GM19455 (cell line): ENCODE data around the gene KRTAP10-7.
"Not testable (repeated sequence)": the region's sequence is repeated elsewhere in the genome, so short reads cannot be mapped to it uniquely, and the experiment has no call there.

ENCODE experiments used
- ATAC-seq: cut with Tn5 transposase; IDR thresholded peaks from one replicate; pipeline ENCODE4 v1.9.1; 2021; ENCODE audit not compliant: unreplicated experiment

The KRTAP10-7 gene

DNA sequence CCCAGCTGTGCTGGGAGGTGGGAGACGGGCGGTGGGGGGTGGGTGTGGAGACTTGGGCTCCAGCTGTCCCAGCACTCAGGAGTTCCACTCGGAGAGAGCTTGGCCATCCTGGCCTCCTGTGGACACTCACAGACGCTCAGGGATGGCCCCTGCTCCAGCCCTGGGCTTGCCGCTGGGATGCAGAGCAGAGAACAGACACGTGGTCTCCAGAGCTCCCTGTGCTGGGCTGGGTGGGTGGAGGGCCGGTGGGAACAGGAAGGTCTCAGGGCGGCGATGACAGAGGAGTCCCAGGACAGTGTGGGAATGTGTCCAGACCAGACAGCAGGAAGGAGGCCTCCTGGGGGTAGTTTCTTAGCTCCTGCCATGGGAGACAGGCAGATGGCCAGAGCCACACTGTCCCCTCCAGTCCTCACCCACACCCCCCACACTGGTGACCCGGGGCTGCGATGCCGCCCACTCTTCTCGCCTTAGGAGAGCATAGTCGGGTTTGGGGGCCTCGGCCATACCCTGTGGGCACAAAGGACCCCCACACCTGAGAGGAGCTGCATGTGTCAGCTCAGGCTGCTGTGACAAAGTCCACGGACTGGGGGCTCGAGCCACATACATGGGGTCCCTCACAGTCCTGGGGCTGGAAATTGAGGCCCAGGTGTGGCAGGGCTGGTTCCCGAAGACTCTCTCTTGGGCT is 28.5 kb downstream of the KRTAP10-7 start:
- ATAC-seq, result no peak

DNA sequence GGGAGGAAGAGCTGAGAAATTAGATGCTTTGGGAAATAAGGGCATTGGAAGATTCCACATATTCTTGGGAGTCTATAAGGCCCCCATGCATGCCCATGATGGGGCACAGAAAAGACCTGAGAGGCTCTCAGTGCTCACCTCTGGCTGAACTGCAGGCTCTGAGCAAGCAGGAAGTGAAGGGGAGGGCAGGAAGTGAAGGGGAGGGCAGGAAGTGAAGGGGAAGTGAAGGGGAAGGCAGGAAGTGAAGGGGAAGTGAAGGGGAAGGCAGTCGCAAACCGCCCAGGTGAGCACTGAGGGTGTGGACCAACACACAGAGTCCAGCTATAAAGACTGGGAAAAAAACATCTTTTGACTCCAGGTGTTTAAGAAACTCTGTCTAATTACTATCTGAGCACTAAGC is 30.0 kb downstream of the KRTAP10-7 start:
- ATAC-seq, result no peak

DNA sequence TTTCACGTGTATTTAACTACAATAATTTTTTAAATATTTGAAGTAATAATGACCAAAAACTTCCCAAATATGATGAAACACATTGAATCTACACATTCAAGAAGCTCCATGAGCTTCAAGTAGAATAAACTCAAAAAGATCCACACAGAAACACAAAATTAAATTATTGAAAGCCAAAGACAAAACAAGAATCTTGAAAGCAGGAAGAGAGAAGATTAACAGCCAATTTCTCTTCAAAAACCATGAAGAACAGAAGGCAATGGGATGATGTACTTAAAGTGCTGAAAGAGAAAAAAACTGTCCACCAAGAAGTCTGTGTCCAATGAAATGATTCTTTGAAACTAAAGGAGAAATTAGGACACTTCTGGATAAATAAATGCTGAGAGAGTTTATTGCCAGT is 31.7 kb downstream of the KRTAP10-7 start:
- no peak for ATAC-seq

DNA sequence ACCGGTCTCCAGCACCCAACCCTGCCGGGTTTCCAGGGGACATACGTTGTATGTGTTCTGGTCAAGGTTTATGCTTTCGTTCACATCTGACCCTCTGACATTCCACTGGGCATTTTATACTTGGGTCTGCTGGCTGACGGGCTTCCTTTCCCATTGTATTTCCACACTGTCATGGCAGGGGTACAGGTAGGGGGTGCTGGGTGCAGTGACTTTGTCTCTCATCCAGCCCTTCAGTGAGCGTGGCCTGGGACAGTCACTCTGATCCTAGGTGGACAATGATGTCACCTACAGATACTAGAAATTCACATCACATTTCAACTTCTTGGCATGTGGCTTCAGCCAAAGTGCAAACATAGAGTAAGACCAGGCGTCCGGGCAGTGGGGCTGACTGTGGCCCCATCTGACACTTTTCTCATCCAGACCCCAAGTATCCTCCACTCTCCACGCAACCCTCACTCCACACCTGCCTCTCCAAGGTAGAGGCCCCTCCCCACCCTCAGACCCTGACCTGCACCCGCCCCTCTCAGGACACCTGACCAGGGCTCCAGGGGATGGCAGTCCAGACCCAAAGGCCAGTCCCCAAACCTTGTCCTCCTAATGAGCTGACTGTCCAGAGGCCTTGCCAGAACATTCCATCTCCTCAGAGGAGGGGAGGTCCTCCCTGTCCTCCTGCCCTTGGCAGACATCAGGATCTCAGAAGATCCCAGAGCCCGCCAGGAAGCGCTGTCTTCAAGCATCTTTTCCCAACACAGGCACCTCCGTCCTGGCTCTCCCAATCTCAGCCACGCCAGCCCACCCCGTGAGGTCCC is 36.0 kb downstream of the KRTAP10-7 start:
- no peak for ATAC-seq

DNA sequence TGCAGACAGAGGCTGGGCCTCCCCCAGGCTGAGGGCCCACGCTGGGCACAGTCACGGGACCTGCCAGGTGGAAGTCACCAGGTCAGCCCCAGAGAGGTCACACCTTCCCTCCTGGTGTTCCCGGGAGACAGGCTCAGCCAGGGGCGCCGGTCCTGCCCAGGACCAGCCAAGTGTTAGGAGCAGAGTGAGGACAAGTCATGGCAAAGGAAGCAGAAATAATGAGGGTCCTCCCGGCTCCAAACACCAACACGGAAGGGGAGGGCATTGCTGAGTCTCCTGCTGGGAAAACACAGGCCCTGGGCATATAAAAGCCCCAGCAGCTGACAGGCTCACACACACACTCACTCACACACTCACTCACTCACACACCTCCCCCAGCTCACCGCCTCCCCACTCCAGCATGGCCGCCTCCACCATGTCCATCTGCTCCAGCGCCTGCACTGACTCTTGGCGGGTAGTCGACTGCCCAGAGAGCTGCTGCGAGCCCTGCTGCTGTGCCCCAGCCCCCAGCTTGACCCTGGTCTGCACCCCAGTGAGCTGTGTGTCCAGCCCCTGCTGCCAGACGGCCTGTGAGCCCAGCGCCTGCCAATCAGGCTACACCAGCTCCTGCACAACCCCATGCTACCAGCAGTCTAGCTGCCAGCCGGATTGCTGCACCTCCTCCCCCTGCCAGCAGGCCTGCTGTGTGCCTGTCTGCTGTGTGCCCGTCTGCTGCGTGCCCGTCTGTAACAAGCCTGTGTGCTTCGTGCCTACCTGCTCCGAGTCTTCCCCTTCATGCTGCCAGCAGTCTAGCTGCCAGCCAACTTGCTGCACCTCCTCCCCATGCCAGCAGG is 36.8 kb downstream of the KRTAP10-7 start, which contains the start of gene KRTAP10-10:
TSS of gene KRTAP10-10 (plus strand) at position 339 of the 833 bp plus-strand sequence. CDS start at position 401, 62 bp downstream.
- ATAC-seq, result no peak

DNA sequence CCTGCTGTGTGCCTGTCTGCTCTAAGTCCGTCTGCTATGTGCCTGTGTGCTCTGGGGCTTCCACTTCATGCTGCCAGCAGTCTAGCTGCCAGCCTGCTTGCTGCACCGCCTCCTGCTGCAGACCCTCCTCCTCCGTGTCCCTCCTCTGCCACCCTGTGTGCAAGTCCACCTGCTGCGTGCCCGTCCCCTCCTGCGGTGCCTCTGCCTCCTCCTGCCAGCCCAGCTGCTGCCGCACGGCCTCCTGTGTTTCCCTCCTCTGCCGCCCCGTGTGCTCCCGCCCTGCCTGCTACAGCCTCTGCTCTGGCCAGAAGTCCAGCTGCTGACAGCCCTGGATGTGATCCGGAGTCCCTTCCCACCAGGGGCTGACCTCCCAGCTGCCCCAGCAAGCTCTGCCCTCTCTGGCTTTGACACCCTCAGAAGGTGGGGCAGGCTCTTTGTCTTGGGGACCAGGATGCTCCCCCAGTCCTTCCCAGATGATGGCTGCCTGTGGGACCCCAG is 37.5 kb downstream of the KRTAP10-7 start:
- not testable (repeated sequence) for ATAC-seq

DNA sequence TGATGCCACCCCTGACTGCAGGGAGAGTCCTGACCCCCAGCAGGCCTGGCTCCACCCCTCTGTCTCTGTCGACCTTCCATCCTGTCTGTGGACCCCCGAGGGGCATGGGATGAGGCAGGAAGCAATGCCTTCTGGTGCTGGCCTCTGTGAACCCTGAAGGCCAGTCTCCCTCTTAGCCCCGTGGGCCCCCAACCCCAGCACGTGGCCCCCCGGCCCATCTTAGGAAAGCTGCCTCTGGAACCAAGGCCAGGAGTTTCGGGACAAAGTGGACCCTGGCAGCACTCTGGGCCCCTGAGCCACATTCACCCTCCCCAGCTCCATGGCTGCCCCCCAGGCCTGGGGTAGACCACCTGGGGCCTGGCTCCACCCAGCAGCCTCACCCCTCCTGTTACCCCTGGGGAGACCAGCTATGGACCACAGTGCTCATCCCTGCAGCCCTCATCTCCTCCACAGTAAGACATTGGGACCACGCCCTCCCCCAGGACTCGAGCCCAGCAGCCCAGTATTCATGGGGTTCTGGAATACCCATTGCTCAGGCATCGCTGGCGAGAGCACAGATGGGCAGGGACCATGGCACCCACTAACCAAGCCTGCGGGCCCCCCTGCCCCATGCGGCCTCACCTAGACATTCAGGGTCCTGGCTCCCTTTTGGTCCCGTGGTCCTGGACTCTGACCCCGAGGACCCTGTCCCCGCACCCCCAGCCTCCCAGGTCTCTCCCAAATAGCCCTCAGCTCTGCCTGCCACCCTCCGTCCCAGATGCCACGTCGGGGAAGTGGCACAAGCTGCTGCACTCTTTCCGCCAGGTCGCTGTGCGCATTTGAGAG is 38.3 kb downstream of the KRTAP10-7 start:
- ATAC-seq, result not testable (repeated sequence)

DNA sequence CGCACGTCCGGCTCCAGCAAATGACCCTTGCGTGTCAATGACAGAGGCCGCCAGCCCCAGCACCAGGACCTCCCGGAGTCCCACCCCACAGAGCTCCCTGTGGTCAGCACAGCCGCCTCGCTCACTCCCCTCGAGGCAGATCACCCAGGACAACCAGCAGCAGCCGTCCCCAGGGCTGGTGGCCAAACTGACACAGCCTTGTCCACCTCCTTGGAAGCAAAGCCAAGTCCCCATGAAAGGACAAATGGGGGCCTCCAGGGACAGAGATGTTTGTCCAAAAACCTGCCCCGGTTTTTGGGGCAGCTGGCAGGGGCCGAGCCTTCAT is 38.9 kb downstream of the KRTAP10-7 start:
- ATAC-seq, result no peak

DNA sequence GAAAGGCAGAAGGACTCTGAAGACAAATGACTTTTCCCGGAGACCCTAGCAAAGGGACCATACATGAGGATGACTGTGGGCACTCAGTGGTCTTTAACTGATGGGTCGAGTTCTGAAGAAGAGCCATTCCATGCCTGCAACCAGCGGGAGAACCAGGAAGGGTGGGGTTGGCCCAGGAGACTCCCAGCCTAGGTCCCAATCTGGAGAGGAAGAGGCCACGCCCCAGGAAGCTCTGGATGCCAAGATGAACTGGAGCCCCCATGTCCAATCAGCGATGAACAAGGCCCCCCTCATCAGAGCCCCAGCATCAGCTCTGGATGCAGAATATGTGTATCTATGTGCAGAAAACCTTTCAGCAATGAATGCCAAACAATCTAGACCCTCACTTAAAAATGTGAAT is 40.4 kb downstream of the KRTAP10-7 start:
- no peak for ATAC-seq

DNA sequence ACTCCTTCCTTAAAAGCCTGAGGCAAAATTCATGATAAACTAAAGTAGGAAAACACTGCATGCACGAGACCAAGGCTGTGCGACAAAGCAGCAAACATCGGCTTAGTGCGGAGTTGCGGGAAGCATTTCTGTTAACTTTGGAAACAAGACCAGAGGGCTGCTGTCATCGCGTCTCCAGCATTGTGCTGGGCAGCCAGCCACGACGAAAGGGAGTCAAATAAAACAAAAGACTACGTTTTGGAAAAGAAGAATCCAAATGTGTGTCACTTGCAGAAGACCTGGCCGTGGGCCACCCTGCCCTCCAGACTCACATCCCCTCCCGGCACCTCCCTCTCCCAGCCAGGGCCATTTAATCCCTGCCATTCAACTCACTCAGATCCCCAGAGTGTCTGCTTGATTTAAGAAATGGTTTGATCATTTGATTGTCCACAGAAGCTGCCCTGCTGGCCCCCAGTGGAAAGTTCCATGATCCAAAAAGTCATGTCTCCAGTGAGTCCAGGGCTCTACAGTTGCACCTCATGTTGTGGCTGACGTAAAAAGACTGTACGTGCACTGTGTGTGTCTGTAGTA is 43.4 kb downstream of the KRTAP10-7 start:
- no peak for ATAC-seq

DNA sequence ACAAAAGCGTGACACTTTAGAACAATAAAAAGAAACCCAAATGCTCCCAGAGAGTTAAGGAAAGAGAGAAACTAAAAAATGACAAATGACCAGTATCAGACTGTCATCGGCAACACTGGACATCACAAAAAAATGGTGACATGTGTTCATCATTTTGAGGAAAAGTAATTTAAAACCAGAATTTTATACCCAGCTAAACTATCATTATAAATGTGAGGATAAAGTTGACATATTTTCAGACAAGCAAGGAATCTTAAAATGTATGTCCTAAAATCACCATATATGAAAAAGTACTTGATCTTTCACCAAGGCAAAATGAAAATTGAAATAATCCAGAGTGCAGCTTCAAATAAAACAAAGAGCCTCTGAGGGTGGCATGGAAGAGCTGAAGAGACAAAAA is 44.5 kb downstream of the KRTAP10-7 start:
- no peak for ATAC-seq

DNA sequence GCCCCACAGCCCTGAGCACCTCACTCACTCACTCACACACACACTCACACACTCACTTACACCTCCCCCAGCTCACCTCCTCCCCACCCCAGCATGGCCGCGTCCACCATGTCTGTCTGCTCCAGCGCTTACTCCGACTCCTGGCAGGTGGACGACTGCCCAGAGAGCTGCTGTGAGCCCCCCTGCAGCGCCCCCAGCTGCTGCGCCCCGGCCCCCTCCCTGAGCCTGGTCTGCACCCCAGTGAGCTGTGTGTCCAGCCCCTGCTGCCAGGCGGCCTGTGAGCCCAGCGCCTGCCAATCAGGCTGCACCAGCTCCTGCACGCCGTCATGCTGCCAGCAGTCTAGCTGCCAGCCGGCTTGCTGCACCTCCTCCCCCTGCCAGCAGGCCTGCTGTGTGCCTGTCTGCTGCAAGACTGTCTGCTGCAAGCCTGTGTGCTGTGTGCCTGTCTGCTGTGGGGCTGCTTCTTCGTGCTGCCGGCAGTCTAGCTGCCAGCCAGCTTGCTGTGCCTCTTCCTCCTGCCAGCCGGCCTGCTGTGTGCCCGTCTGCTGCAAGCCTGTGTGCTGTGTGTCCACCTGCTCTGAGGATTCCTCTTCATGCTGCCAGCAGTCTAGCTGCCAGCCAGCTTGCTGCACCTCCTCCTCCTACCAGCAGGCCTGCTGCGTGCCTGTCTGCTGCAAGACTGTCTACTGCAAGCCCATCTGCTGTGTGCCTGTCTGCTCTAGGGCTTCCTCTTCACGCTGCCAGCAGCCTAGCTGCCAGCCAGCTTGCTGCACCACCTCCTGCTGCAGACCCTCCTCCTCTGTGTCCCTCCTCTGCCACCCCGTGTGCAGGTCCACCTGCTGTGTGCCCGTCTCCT is 46.2 kb downstream of the KRTAP10-7 start, which contains the start of gene KRTAP10-11:
TSS of gene KRTAP10-11 (plus strand) at position 49 of the 856 bp plus-strand sequence. CDS start at position 94, 45 bp downstream.
- ATAC-seq, result not testable (repeated sequence)

DNA sequence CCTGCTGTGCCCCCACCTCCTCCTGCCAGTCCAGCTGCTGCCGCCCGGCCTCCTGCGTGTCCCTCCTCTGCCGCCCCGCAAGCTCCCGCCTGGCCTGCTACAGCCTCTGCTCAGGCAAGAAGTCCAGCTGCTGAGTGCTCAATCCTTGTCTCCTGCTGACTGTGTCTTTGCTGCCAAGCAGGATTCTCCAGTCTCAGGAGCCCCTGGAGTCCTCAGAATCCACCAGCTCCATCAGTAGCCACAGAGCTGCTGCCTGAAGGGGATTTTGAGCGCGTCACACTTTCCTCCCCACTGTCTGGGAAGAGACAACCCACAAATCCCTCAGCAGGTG is 46.8 kb downstream of the KRTAP10-7 start:
- ATAC-seq, result no peak

DNA sequence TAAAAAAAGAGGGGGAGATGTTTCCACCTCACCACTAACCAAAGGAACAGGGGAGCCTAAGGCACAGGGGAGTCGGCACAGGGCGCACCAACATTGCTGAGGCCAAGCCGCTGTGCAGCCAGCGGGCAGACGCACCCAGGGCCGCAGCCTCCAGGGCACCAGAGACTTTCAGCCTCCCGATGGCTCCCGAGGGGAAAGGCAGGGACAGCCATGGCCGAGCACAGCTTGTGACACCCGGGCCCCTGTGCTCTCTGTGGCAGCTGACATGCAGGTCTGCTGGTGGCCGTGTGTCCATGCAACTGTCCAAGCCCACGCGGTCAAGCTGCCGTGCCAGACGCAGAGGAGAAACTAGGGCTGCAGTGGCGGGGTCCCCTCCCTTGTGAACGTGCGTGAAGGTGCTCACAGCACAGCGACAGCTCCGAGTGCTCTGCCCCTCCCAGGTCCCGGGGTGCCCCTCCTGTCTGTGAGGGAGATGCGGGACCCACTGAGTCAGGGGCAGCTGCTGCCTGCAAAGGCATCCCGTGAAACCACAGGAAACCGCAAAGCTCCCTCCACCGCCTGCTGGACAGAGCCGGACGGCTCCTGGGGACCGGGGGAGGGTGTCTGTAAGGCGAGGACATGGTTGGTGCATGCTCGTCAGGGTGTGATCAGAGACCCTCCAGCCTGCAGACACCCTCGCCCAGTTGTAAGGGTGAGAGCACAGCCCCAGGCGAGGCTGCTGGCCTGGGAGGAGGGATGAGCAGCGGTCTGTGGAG is 48.3 kb downstream of the KRTAP10-7 start:
- ATAC-seq, result no peak

DNA sequence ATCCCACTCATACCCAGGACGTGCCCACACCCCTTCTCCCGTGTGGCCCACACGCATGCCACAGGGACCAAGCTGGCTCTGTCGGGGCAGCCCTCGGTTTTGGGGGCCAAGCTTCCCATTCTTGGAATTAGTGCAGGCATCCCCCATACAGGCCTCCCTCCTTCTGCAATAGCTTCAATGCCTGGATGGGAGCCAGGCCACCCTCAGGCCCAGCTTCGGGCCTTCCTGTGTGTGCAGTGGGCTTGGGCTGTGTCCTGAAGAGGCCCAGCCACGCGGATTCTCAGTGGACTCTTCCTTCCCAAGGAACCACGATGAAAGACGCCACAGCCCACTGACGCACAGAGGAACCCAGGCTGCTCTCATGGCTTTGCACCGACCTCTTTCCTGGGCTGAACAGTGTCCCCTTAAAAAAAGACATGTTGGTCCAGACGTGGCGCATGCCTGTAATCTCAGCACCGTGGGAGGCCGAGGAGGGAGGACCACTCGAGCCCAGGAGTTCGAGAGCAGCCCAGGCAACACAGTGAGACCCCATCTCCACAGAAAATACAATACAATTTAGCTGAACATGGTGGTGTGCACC is 49.2 kb downstream of the KRTAP10-7 start:
- ATAC-seq, result no peak

DNA sequence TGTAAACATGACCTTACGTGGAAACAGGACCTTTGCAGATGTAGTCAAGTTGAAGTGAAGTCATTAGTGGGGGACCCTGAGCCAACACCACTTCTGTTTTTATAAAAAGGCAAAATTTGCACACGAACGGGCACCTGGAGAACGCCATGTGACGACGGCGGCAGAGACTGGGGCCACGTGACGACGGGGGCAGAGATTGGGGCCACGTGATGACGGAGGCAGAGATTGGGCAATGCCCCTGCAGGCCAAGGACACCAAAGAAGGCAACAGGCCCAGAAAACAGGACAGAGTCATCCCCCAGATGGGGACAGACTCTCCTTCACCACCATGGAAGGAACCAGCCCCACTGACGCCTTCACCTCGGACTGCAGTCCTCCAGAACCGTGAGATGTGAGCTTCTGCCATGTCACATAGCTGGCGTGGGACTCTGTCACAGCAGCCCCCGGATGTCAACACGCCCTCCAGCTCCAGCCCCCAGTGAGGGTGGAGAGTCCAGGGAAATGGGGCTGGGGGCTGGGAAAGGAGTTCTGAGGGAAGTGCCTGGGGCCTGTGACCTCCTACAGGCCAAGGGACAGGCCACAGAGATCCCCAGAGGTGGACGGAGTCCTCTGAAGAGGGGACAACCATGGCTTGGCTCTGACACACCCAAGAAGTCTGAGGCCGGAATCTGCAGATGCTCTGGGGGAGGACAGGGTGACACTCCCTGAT is 50.0 kb downstream of the KRTAP10-7 start:
- ATAC-seq, result no peak

DNA sequence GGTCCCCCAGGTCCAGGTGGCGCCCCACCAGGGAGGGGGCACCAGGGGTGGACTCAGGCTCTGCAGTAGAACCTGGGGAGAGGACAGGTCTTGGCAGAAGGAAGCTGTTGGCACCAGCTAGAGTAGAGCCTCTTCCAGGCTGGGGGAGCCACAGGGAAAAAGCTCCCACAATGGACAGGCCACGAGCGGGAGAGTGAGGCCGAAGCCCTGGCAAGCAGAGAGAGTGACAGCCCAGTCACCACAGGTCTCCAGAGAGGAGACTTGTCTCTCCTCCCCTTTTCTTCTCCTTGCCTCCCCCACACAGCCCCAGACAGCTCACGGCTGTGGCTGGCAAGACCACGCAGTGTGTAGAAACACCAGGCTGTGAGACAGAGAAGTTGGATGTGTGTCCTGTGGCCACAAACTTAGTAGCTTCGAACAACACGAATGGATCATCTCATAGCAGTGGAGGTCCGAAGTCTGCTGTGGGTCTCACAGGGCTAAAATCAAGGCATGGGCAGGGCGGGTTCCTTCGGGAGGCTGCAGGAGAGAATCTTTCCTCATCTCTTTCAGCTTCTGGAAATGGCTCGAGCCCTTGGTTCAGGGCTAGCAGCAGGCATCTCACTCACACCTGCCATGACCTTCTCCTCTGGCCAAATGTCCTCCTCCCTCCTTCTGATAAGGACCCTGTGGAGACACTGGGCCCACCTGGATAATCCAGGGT is 50.7 kb downstream of the KRTAP10-7 start:
- ATAC-seq, result no peak
